Measurements from ENCODE around the gene SRSF6.
"Not testable (repeated sequence)": the region's sequence is repeated elsewhere in the genome, so short reads cannot be mapped to it uniquely, and the experiment has no call there.

SRSF6 gene

GRCh38 chr20:43490038-43490437, 32.3 kb downstream of the SRSF6 start:
- no peak for DNase-seq

- no peak for DNase-seq
Measured at GRCh38 chr20:43492101-43492500, 34.4 kb downstream of the SRSF6 start.

- no peak for DNase-seq
Measured at GRCh38 chr20:43495388-43495787, 37.7 kb downstream of the SRSF6 start.

GRCh38 chr20:43502021-43502420, 44.3 kb downstream of the SRSF6 start:
- DNase-seq: not testable (repeated sequence)

GRCh38 chr20:43506238-43506637, 48.5 kb downstream of the SRSF6 start:
- DNase-seq: no peak

GRCh38 chr20:43507150-43508080, 49.7 kb downstream of the SRSF6 start, which contains the start of gene L3MBTL1:
Gene L3MBTL1, plus strand, starts transcription at chr20:43507697. Its CDS starts 5,807 bp downstream, at chr20:43513504.
- DNase-seq: peak; percentile 33

- DNase-seq: no peak
Measured at GRCh38 chr20:43508106-43508505, 50.4 kb downstream of the SRSF6 start.

- DNase-seq: no peak
Measured at GRCh38 chr20:43508604-43509040, 50.9 kb downstream of the SRSF6 start.

GRCh38 chr20:43511879-43512278, 54.2 kb downstream of the SRSF6 start:
- DNase-seq: no peak

GRCh38 chr20:43513372-43513930, 55.8 kb downstream of the SRSF6 start:
- DNase-seq: no peak
